GM23338 (cell line): ENCODE data around the gene CDCA7L. TPM values are rescaled to one million over a fixed set of nuclear protein-coding genes. Genes with fewer than 3 reads are reported as not detected.

Experiments
- ATAC-seq: fragments of 200-7000 bp; cut with Tn5 transposase; 3 replicates; pipeline ENCODE4 v1.9.1; 2020
- DNase-seq: peaks from one replicate; pipeline ENCODE4 v3.0.0-alpha.2; 2015; ENCODE audit warnings: low spot score
- H2AFZ ChIP-seq: fragments of 200-600 bp; sonication (generic); 2 replicates; pipeline ENCODE4 v1.8.0; 2016; ENCODE audit warnings: antibody characterized with exemption, mild to moderate bottlenecking, moderate library complexity
- H3F3A ChIP-seq: fragments of 200-600 bp; sonication (generic); replicated peaks from 2 replicates; pipeline ENCODE4 v1.8.0; 2017; ENCODE audit warnings: antibody characterized with exemption, mixed run types, low read depth
- H3K27ac ChIP-seq: fragments of 200-600 bp; sonication (generic); 2 replicates; pipeline ENCODE4 v1.6.1; 2016; ENCODE audit warnings: low read depth
- H3K27me3 ChIP-seq: fragments of 200-600 bp; sonication (generic); 2 replicates; pipeline ENCODE4 v1.8.0; 2016; ENCODE audit warnings: mild to moderate bottlenecking, mixed run types, moderate library complexity; ENCODE audit not compliant: insufficient read depth
- H3K36me3 ChIP-seq: fragments of 200-600 bp; sonication (generic); 2 replicates; pipeline ENCODE4 v1.8.0; 2016; ENCODE audit warnings: mild to moderate bottlenecking; ENCODE audit not compliant: insufficient read depth
- H3K4me1 ChIP-seq: fragments of 200-600 bp; sonication (generic); 2 replicates; pipeline ENCODE4 v1.8.0; 2016; ENCODE audit warnings: mild to moderate bottlenecking, moderate library complexity; ENCODE audit not compliant: insufficient read depth
- H3K4me2 ChIP-seq: fragments of 200-600 bp; sonication (generic); 2 replicates; pipeline ENCODE4 v1.7.1; 2017; ENCODE audit warnings: mixed run types
- H3K4me3 ChIP-seq: fragments of 200-600 bp; sonication (generic); 2 replicates; pipeline ENCODE4 v1.6.1; 2016; ENCODE audit warnings: mixed run types
- H3K79me2 ChIP-seq: fragments of 200-600 bp; sonication (generic); replicated peaks from 2 replicates; pipeline ENCODE4 v1.8.0; 2017; ENCODE audit warnings: mild to moderate bottlenecking; ENCODE audit not compliant: insufficient read depth
- H3K9me2 ChIP-seq: fragments of 200-600 bp; sonication (generic); 2 replicates; pipeline ENCODE4 v1.8.0; 2017; ENCODE audit not compliant: insufficient read depth
- H4K20me1 ChIP-seq: fragments of 200-600 bp; sonication (generic); replicated peaks from 2 replicates; pipeline ENCODE4 v1.8.0; 2017; ENCODE audit warnings: mild to moderate bottlenecking; ENCODE audit not compliant: insufficient read depth
- H3K27ac Mint-ChIP-seq: 2 replicates; pipeline ENCODE4 v1.8.0; 2020; ENCODE audit warnings: inconsistent platforms, mild to moderate bottlenecking, moderate library complexity, mixed read lengths
- H3K27me3 Mint-ChIP-seq: 3 replicates; pipeline ENCODE4 v1.8.0; 2022; ENCODE audit warnings: low read depth, mild to moderate bottlenecking, moderate library complexity, mixed read lengths, inconsistent platforms; ENCODE audit not compliant: insufficient read depth, poor library complexity
- H3K36me3 Mint-ChIP-seq: 3 replicates; pipeline ENCODE4 v1.8.0; 2021; ENCODE audit warnings: low read depth, mild to moderate bottlenecking, inconsistent platforms, moderate library complexity, mixed read lengths
- H3K4me1 Mint-ChIP-seq: 3 replicates; pipeline ENCODE4 v1.8.0; 2020; ENCODE audit warnings: mild to moderate bottlenecking, inconsistent platforms, mixed read lengths
- H3K4me3 Mint-ChIP-seq: 3 replicates; pipeline ENCODE4 v1.8.0; 2021; ENCODE audit warnings: moderate library complexity, mild to moderate bottlenecking, inconsistent platforms, mixed read lengths
- H3K9me3 Mint-ChIP-seq: 3 replicates; pipeline ENCODE4 v1.8.0; 2020; ENCODE audit warnings: moderate library complexity, mild to moderate bottlenecking, inconsistent platforms, mixed read lengths
- CREB1 ChIP-seq: fragments of 250-450 bp; sonication (Bioruptor Pico); IDR thresholded peaks from 2 replicates; pipeline ENCODE4 v1.5.0; 2020; ENCODE audit warnings: low read depth, mild to moderate bottlenecking, moderate library complexity
- EZH2phosphoT487 ChIP-seq: fragments of 200-600 bp; sonication (generic); IDR thresholded peaks from one replicate; pipeline ENCODE4 v1.8.1; 2018; ENCODE audit warnings: antibody characterized with exemption; ENCODE audit not compliant: unreplicated experiment
- JUNB ChIP-seq: IDR thresholded peaks from one replicate; pipeline ENCODE4 v1.6.1; 2016; ENCODE audit warnings: antibody characterized with exemption; ENCODE audit not compliant: unreplicated experiment
- NANOG ChIP-seq: IDR thresholded peaks from 2 replicates; pipeline ENCODE4 v1.6.1; 2016; ENCODE audit warnings: antibody characterized with exemption, borderline replicate concordance
- STAT1 ChIP-seq: IDR thresholded peaks from one replicate; pipeline ENCODE4 v1.6.1; 2016; ENCODE audit warnings: antibody characterized with exemption; ENCODE audit not compliant: unreplicated experiment
- ZNF114 ChIP-seq: fragments of 250-450 bp; sonication (Bioruptor Pico); IDR thresholded peaks from 2 replicates; pipeline ENCODE4 v1.5.0; 2020; ENCODE audit warnings: mild to moderate bottlenecking, moderate library complexity
- ZNF331 ChIP-seq: fragments of 250-450 bp; sonication (Bioruptor Pico); IDR thresholded peaks from 2 replicates; pipeline ENCODE4 v1.5.0; 2020; ENCODE audit warnings: low read depth, mild to moderate bottlenecking, moderate library complexity
- ZNF462 ChIP-seq: fragments of 250-450 bp; sonication (Bioruptor Pico); IDR thresholded peaks from 2 replicates; pipeline ENCODE4 v1.5.0; 2020; ENCODE audit warnings: mild to moderate bottlenecking, moderate library complexity
- polyA plus RNA-seq: library from polyadenylated mRNA; unstranded; fragments of >200 nt; fragmentation: Nextera tagmentation; extraction: Ambion mirVana; gene quantifications from 2 replicates; pipeline ENCODE4 v1.2.1, GENCODE V29; 2016
- total RNA-seq: library from RNA; depleted of rRNA; stranded (reverse); fragments of >200 nt; shearing (Covaris generic); gene quantifications from 2 replicates; pipeline ENCODE4 v1.2.3, GENCODE V29; 2014
- TF ChIP-seq, protein P1 (sequence below): IDR thresholded peaks from 2 replicates; pipeline ENCODE4 v1.6.1; 2016; ENCODE audit warnings: antibody characterized with exemption

CDCA7L gene
- total and polyA plus RNA-seq, 2 experiments from 2014 or later, result 174 to 187 TPM

GRCh38 chr7:21972397-21972784 is 26.7 kb upstream of the CDCA7L start:
- TF ChIP-seq ZNF114 (CRISPR knock-in tag) (no peak), EZH2phosphoT487 (no peak), CREB1 (no peak), ZNF462 (CRISPR knock-in tag) (no peak), STAT1 (no peak), JUNB (no peak), ZNF331 (CRISPR knock-in tag) (no peak), NANOG (no peak)
- TF ChIP-seq, protein P1, sequence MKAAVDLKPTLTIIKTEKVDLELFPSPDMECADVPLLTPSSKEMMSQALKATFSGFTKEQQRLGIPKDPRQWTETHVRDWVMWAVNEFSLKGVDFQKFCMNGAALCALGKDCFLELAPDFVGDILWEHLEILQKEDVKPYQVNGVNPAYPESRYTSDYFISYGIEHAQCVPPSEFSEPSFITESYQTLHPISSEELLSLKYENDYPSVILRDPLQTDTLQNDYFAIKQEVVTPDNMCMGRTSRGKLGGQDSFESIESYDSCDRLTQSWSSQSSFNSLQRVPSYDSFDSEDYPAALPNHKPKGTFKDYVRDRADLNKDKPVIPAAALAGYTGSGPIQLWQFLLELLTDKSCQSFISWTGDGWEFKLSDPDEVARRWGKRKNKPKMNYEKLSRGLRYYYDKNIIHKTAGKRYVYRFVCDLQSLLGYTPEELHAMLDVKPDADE, result no peak
- Histone ChIP-seq H3K9me2 (no peaks in the 10 kb centered on the region), H3K4me3 (no peak overlapping the region), H3K36me3 (no peaks in the 10 kb centered on the region), H3K27ac (no peak overlapping the region), H3K27me3 (no peaks in the 10 kb centered on the region), H3K4me2 (no peak overlapping the region), H3K4me1 (no peaks in the 10 kb centered on the region), H3F3A (no peaks in the 10 kb centered on the region), H4K20me1 (no peaks in the 10 kb centered on the region), H2AFZ (peak overlapping the region; percentile 87), H3K79me2 (no peaks in the 10 kb centered on the region)
- ATAC-seq (peak; percentile 96), DNase-seq (peak; percentile 42)
- Mint-ChIP-seq H3K36me3 (no peaks in the 10 kb centered on the region), H3K27me3 (peaks cover 8% of the 10 kb centered on the region), H3K27ac (no peak overlapping the region), H3K9me3 (no peaks in the 10 kb centered on the region), H3K4me3 (no peak overlapping the region), H3K4me1 (peaks cover 2% of the 10 kb centered on the region; the same call in 2 of the 3 replicates)
